ENCODE results near the gene C1orf167.

The C1orf167 gene

GRCh38 chr1:11768821-11769220, 6.8 kb downstream of the C1orf167 start:
- TF ChIP-seq CEBPB (IDR thresholded peaks at IDR 0.05): no peak
- no peak for TF ChIP-seq TAF1 (IDR thresholded peaks at IDR 0.05; ENCODE audit: low read depth)
- no peak for TF ChIP-seq YY1 (IDR thresholded peaks at IDR 0.05; ENCODE audit: low read depth)
- no peak for TF ChIP-seq TEAD4 (IDR thresholded peaks at IDR 0.05)
- no peak for TF ChIP-seq RAD21 (IDR thresholded peaks at IDR 0.05; ENCODE audit: low read depth)
- no peak for TF ChIP-seq NFIC (IDR thresholded peaks at IDR 0.05)
- TF ChIP-seq, protein P1, sequence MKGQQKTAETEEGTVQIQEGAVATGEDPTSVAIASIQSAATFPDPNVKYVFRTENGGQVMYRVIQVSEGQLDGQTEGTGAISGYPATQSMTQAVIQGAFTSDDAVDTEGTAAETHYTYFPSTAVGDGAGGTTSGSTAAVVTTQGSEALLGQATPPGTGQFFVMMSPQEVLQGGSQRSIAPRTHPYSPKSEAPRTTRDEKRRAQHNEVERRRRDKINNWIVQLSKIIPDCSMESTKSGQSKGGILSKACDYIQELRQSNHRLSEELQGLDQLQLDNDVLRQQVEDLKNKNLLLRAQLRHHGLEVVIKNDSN (IDR thresholded peaks at IDR 0.05): no peak
- no peak for TF ChIP-seq TCF12 (IDR thresholded peaks at IDR 0.05; ENCODE audit: low read depth)
- no peak for TF ChIP-seq ZBTB7A (IDR thresholded peaks at IDR 0.05; ENCODE audit: low read depth)

DNA sequence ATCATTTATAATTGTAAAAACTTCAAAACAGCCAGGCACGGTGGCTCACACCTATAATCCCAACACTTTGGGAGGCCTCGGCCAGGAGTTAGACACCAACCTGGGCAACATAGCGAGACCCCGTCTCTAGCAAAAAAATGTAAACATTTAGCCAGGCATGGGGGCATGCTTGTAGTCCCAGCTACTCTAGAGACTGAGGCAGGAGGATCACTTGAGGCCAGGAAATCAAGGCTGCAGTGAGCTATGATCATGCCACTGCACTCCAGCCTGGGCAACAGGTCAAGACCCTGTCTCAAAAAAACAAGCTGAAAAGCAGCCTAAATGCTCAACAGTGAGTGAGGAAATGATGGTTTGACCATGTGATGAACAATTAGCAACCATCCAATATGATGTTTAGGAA, 7.3 kb downstream of the C1orf167 start:
- TF ChIP-seq FOXM1 (IDR thresholded peaks at IDR 0.05; ENCODE audit: borderline replicate concordance, low read depth): no peak
- TF ChIP-seq TEAD4 (IDR thresholded peaks at IDR 0.05): no peak
- no peak for TF ChIP-seq TAF1 (IDR thresholded peaks at IDR 0.05; ENCODE audit: low read depth)
- TF ChIP-seq CEBPB (IDR thresholded peaks at IDR 0.05): no peak
- no peak for TF ChIP-seq NFIC (IDR thresholded peaks at IDR 0.05)
- TF ChIP-seq, protein P2, sequence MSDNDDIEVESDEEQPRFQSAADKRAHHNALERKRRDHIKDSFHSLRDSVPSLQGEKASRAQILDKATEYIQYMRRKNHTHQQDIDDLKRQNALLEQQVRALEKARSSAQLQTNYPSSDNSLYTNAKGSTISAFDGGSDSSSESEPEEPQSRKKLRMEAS (IDR thresholded peaks at IDR 0.05): no peak
- TF ChIP-seq CREB1 (IDR thresholded peaks at IDR 0.05; ENCODE audit: low read depth): no peak
- TF ChIP-seq, protein P1 (IDR thresholded peaks at IDR 0.05): no peak
- TF ChIP-seq YY1 (IDR thresholded peaks at IDR 0.05; ENCODE audit: low read depth): no peak
- TF ChIP-seq EP300 (IDR thresholded peaks at IDR 0.05; ENCODE audit: borderline replicate concordance): no peak
- TF ChIP-seq RAD21 (IDR thresholded peaks at IDR 0.05; ENCODE audit: low read depth): no peak
- TF ChIP-seq TCF12 (IDR thresholded peaks at IDR 0.05; ENCODE audit: low read depth): no peak
- no peak for TF ChIP-seq ZBTB7A (IDR thresholded peaks at IDR 0.05; ENCODE audit: low read depth)
- TF ChIP-seq, protein P3, sequence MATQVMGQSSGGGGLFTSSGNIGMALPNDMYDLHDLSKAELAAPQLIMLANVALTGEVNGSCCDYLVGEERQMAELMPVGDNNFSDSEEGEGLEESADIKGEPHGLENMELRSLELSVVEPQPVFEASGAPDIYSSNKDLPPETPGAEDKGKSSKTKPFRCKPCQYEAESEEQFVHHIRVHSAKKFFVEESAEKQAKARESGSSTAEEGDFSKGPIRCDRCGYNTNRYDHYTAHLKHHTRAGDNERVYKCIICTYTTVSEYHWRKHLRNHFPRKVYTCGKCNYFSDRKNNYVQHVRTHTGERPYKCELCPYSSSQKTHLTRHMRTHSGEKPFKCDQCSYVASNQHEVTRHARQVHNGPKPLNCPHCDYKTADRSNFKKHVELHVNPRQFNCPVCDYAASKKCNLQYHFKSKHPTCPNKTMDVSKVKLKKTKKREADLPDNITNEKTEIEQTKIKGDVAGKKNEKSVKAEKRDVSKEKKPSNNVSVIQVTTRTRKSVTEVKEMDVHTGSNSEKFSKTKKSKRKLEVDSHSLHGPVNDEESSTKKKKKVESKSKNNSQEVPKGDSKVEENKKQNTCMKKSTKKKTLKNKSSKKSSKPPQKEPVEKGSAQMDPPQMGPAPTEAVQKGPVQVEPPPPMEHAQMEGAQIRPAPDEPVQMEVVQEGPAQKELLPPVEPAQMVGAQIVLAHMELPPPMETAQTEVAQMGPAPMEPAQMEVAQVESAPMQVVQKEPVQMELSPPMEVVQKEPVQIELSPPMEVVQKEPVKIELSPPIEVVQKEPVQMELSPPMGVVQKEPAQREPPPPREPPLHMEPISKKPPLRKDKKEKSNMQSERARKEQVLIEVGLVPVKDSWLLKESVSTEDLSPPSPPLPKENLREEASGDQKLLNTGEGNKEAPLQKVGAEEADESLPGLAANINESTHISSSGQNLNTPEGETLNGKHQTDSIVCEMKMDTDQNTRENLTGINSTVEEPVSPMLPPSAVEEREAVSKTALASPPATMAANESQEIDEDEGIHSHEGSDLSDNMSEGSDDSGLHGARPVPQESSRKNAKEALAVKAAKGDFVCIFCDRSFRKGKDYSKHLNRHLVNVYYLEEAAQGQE (IDR thresholded peaks at IDR 0.05; ENCODE audit: low read depth): no peak
- no peak for TF ChIP-seq EGR1 (IDR thresholded peaks at IDR 0.05)

- TF ChIP-seq EGR1 (IDR thresholded peaks at IDR 0.05) (no peak), CREB1 (IDR thresholded peaks at IDR 0.05; ENCODE audit: low read depth) (no peak), TAF1 (IDR thresholded peaks at IDR 0.05; ENCODE audit: low read depth) (no peak), CEBPB (IDR thresholded peaks at IDR 0.05) (no peak), EP300 (IDR thresholded peaks at IDR 0.05; ENCODE audit: borderline replicate concordance) (no peak), YY1 (IDR thresholded peaks at IDR 0.05; ENCODE audit: low read depth) (no peak), ZBTB7A (IDR thresholded peaks at IDR 0.05; ENCODE audit: low read depth) (no peak), NFIC (IDR thresholded peaks at IDR 0.05) (no peak), TCF12 (IDR thresholded peaks at IDR 0.05; ENCODE audit: low read depth) (no peak), TEAD4 (IDR thresholded peaks at IDR 0.05) (no peak), FOXM1 (IDR thresholded peaks at IDR 0.05; ENCODE audit: borderline replicate concordance, low read depth) (no peak), RAD21 (IDR thresholded peaks at IDR 0.05; ENCODE audit: low read depth) (no peak)
- TF ChIP-seq, protein P3 (IDR thresholded peaks at IDR 0.05; ENCODE audit: low read depth): no peak
- TF ChIP-seq, protein P1 (IDR thresholded peaks at IDR 0.05): no peak
These were observed 8.0 kb downstream of the C1orf167 start for GRCh38 chr1:11770011-11770410.

DNA sequence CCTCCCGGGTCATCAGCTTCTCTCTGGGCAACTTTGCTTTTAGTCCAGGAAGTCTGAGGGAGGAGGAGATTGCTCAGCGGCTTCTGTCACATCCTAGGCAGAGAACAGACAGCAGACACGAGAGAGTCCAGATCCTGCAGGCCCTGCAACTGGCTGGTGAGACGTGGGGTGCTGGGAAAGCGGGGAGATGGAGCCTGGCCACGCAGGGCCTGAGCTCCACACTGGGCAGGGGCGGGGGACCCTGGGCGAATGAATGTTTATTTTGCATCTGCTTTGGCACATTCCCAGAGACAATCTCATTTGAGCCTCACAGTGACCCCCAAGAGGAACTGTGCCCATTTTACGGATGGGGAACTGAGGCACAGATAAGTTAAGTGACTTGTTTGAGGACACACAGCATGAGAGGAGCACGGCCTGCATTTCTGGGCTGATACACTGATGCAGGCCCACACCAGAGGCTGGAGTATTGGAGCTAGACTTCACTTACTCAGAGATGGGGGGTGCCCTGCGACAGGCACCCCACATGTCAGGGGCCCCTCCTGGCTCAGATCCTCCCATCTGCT, 9.6 kb downstream of the C1orf167 start:
- TF ChIP-seq, protein P3 (IDR thresholded peaks at IDR 0.05; ENCODE audit: low read depth): no peak

All from Ishikawa (cell line).